IMR-90 (cell line): ENCODE results near the gene ALAS1. TPM values are rescaled to one million over a fixed set of nuclear protein-coding genes. Genes with fewer than 3 reads are reported as not detected.

Experiments
- MAZ ChIP-seq: IDR thresholded peaks from 2 replicates; pipeline ENCODE4 v1.6.1; 2012; ENCODE audit warnings: low read depth, mild to moderate bottlenecking, low read length, improper control_type of control experiment, moderate library complexity, borderline replicate concordance
- POLR2A ChIP-seq: IDR thresholded peaks from 2 replicates; pipeline ENCODE4 v1.6.1; 2012; ENCODE audit warnings: mild to moderate bottlenecking, low read depth, low read length
- SMC3 ChIP-seq: fragments of 150-350 bp; IDR thresholded peaks from 2 replicates; pipeline ENCODE4 v1.6.1; 2016; ENCODE audit warnings: low read depth, mild to moderate bottlenecking, antibody characterized with exemption, low read length, moderate library complexity
- polyA plus RNA-seq, 3 experiments: library from polyadenylated mRNA; depleted of rRNA; stranded (reverse); fragments of >200 nt; gene quantifications; 2 replicates each; pipeline ENCODE4 v1.2.3, GENCODE V29; 2012; ENCODE audit warnings: low replicate concordance in 1 of 3
- total RNA-seq: library from RNA; depleted of rRNA; stranded (reverse); fragments of >200 nt; gene quantifications from 2 replicates; pipeline ENCODE4 v1.2.3, GENCODE V29; 2012

ALAS1 gene
- total and polyA plus RNA-seq, 2 of the 4 experiments (the other 2 are of a cell fraction): 32.8 to 47.2 TPM

DNA sequence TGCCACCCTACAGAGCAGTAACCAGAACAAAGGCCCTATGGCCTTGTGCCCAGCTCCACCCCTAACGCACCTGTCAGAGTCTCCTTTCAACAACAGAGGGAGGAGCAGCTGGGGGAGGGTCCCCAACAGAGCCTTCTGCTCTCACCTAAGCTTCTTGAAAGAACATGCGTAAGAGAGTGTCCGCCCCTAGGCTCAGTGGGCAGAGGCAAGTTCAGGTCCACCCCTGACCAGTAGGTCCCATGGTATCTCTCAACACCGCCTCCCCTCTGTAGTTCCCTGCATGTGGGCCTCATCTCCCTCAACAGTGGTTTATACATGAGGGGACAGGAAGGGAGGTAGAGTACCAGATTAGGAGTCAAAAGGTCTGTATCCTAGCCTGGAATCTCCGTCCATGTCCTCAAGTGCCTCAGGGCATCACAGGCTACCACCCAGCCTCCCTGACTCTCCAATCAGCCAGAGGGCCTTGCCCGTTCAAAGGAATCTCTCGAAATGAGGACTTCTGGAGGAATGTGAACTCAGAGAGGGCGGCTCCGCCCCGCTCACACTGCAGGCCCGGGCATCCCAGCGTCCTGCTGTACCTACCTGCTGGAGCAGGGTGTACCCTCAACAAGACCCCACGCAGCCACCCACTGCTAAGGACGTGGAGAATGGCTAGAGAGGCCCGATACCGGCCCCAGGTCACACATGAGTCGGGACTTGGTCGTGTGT lies 44.4 kb upstream of the ALAS1 start (continued):
- TF ChIP-seq MAZ: no peak
- no peak for TF ChIP-seq SMC3
- TF ChIP-seq POLR2A: no peak
